Esophagus squamous epithelium (tissue), 5 donors: Measurements from ENCODE around the gene TRIM37. TPM values are rescaled to one million over a fixed set of nuclear protein-coding genes. Genes with fewer than 3 reads are reported as not detected.

Source experiments
- DNase-seq: peaks from one replicate; lab custom pipeline; 2025; lab: John Stamatoyannopoulos, UW
- H3K27ac ChIP-seq, 4 donors: fragments of 200-600 bp; sonication (generic); one replicate each; pipeline ENCODE4 v1.5.1; 2016 to 2019; ENCODE audit warnings: mild to moderate bottlenecking in 1 of 4
- H3K27me3 ChIP-seq, 4 donors: fragments of 200-600 bp; sonication (generic); 1 replicate in 3 of 4; 2 replicates in 1 of 4; pipeline versions ENCODE4 v1.5.1 to v1.6.0; 2017 to 2021; ENCODE audit warnings: antibody characterized with exemption in 1 of 4
- H3K36me3 ChIP-seq, 3 donors: fragments of 200-600 bp; sonication (generic); one replicate each; pipeline ENCODE4 v1.5.1; 2016 to 2019
- H3K4me1 ChIP-seq, 3 donors: fragments of 200-600 bp; sonication (generic); one replicate each; pipeline ENCODE4 v1.5.1; 2017 to 2019
- H3K4me3 ChIP-seq, 4 donors: fragments of 200-600 bp; sonication (generic); 1 replicate in 3 of 4; 2 replicates in 1 of 4; pipeline ENCODE4 v1.5.1; 2016 to 2019; ENCODE audit warnings: mild to moderate bottlenecking in 2 of 4, moderate library complexity in 1 of 4
- H3K9me3 ChIP-seq, 3 donors: fragments of 200-600 bp; sonication (generic); one replicate each; pipeline ENCODE4 v1.5.1; 2016 to 2019
- POLR2A ChIP-seq, 4 donors: fragments of 450-650 bp; IDR thresholded peaks; one replicate each; pipeline ENCODE4 v1.6.1; 2017; ENCODE audit warnings: antibody characterized with exemption in 4 of 4, mild to moderate bottlenecking in 4 of 4, moderate library complexity in 3 of 4
- whole genome bisulfite sequencing, 2 donors: methylation state at CpG; one replicate each; pipeline ENCODE4 v1.1.5; 2018; 5-methylcytosine and 5-hydroxymethylcytosine counted together
- intact Hi-C: fragments of 100-400 bp; cut with DNase I; formaldehyde crosslinking; loops from one replicate; pipeline ENCODE4 v1.15.0; 2022
- total RNA-seq, 4 donors: library from RNA; depleted of rRNA; stranded (reverse); fragments of >200 nt; gene quantifications; one replicate each; pipeline ENCODE4 v1.1.0, GENCODE V29; 2016
- TF ChIP-seq, protein P1 (sequence below), 6 experiments: fragments of 450-650 bp in 4 of 6; fragments of 200-600 bp in 2 of 6; sonication (generic) in 2 of 6; IDR thresholded peaks; one replicate each; pipeline ENCODE4 v1.5.1; 2016 to 2019; ENCODE audit warnings: antibody characterized with exemption in 6 of 6, mild to moderate bottlenecking in 4 of 6, moderate library complexity in 4 of 6
- donor health status: DM: yes; HTN: yes; CAD: no.

Gene TRIM37
- total RNA-seq, 4 donors from 2014 or later, result 6.6 to 19.5 (median 17.1) TPM

DNA sequence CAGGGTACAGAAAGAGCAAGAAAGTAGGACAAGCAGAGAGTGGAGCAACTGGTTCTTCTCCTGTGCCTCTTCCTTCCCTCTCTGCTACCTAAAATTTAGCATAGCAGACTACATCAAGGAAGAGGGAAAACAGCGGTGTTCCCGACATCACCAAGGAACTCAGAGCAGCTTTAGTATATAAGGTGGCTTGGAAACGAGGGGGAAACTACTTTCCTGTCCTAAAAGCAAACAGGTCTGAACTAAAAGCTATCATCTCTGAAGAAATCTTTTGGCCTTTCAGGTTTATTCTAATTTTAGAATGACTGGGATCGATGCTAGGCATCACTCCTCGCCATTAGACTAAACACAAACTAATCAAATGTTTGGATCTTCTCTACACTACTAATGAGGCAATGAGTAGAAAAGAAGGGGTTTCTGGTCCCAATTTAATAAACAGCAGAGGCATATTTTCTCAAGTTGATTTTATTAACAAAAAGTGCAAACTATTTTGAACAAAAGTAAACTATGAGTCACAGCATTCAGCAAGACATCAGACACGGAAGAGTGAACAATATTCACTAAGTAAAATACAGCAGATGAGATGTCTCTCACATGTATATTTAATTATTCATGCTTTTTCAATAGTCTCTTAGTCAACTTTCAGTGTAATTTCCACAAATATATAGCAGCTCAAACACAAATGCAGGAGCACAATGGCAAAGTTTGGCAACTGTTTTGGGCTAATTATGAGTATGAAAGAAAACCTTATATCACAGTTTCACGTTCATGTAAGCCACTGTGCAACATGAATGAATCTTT, 108.7 kb downstream of the TRIM37 start:
- Histone ChIP-seq H3K4me3 (no peak overlapping the region), H3K27ac (peak overlapping the region in 1 of 4 donors; percentile 24), H3K36me3 (peaks cover 0 to 60% (median 7%) of the 10 kb centered on the region in 3 donors), H3K27me3 (no peaks in the 10 kb centered on the region), H3K4me1 (peaks cover 0 to 3% (median 0%) of the 10 kb centered on the region in 3 donors), H3K9me3 (no peaks in the 10 kb centered on the region)
- 58 to 67% methylated on average over 7 of the region's 7 CpGs for WGBS, 2 donors
- DNase-seq, result no peak
- intact Hi-C loops, result no loop called here
- TF ChIP-seq, protein P1, sequence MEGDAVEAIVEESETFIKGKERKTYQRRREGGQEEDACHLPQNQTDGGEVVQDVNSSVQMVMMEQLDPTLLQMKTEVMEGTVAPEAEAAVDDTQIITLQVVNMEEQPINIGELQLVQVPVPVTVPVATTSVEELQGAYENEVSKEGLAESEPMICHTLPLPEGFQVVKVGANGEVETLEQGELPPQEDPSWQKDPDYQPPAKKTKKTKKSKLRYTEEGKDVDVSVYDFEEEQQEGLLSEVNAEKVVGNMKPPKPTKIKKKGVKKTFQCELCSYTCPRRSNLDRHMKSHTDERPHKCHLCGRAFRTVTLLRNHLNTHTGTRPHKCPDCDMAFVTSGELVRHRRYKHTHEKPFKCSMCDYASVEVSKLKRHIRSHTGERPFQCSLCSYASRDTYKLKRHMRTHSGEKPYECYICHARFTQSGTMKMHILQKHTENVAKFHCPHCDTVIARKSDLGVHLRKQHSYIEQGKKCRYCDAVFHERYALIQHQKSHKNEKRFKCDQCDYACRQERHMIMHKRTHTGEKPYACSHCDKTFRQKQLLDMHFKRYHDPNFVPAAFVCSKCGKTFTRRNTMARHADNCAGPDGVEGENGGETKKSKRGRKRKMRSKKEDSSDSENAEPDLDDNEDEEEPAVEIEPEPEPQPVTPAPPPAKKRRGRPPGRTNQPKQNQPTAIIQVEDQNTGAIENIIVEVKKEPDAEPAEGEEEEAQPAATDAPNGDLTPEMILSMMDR (IDR thresholded peaks at IDR 0.05), result no peak
- TF ChIP-seq POLR2A (IDR thresholded peaks at IDR 0.05), result no peak

GRCh38 chr17:58996968-58997367, 109.7 kb downstream of the TRIM37 start:
- no peak overlapping the region for H3K4me3 ChIP-seq
- no peak overlapping the region for H3K27ac ChIP-seq
- H3K27me3 ChIP-seq, result no peaks in the 10 kb centered on the region
- WGBS, 2 donors, result 67 to 85% methylated on average over 4 of the region's 4 CpGs
- intact Hi-C loops, result no loop called here
- no peak for DNase-seq
- no peaks in the 10 kb centered on the region for H3K9me3 ChIP-seq
- peaks cover 0 to 60% (median 7%) of the 10 kb centered on the region in 3 donors for H3K36me3 ChIP-seq
- H3K4me1 ChIP-seq, result peaks cover 0 to 3% (median 0%) of the 10 kb centered on the region in 3 donors
- TF ChIP-seq, protein P1 (IDR thresholded peaks at IDR 0.05), result no peak
- no peak for TF ChIP-seq POLR2A (IDR thresholded peaks at IDR 0.05)

GRCh38 chr17:58995247-58995940, 111.3 kb downstream of the TRIM37 start:
- Histone ChIP-seq H3K4me1 (no peaks in the 10 kb centered on the region), H3K27me3 (no peaks in the 10 kb centered on the region), H3K9me3 (no peaks in the 10 kb centered on the region), H3K27ac (no peak overlapping the region), H3K36me3 (peaks cover 0 to 46% (median 4%) of the 10 kb centered on the region in 3 donors), H3K4me3 (no peak overlapping the region)
- 93 to 96% methylated on average over 7 of the region's 7 CpGs for WGBS, 2 donors
- TF ChIP-seq, protein P1 (IDR thresholded peaks at IDR 0.05), result no peak
- no peak for DNase-seq
- intact Hi-C loops, result no loop called here

- TF ChIP-seq, protein P1 (IDR thresholded peaks at IDR 0.05), result no peak
- TF ChIP-seq POLR2A (IDR thresholded peaks at IDR 0.05), result no peak
- Histone ChIP-seq H3K4me3 (no peak overlapping the region), H3K9me3 (no peaks in the 10 kb centered on the region), H3K27me3 (no peaks in the 10 kb centered on the region), H3K36me3 (peaks cover 0 to 26% (median 0%) of the 10 kb centered on the region in 3 donors), H3K4me1 (no peaks in the 10 kb centered on the region), H3K27ac (no peak overlapping the region)
- DNase-seq, result no peak
- intact Hi-C loops, result no loop called here
- WGBS, 2 donors, result 73 to 77% methylated on average over 5 of the region's 5 CpGs
Measured at GRCh38 chr17:58993311-58993710, 113.4 kb downstream of the TRIM37 start.
